Measurements from ENCODE around the gene UCHL5. TPM values are rescaled to one million over a fixed set of nuclear protein-coding genes. Genes with fewer than 3 reads are reported as not detected.
"Not testable (repeated sequence)": the region's sequence is repeated elsewhere in the genome, so short reads cannot be mapped to it uniquely, and the experiment has no call there.

Gene UCHL5
- total and polyA plus RNA-seq, 4 donors = 14.5 to 29.7 (median 21.6) TPM

- TF ChIP-seq EGR1 (IDR thresholded peaks at IDR 0.05; ENCODE audit: low read depth in 2 of 2) = no peak
- Histone ChIP-seq H3K9me3 (ENCODE audit: control insufficient read depth in 4 of 4, low read length in 3 of 4) (no peaks in the 10 kb centered on the region), H3K27ac (ENCODE audit: low read depth in 1 of 2, low read length in 2 of 2) (no peak overlapping the region), H3K4me3 (ENCODE audit: low read depth in 1 of 3, low read length in 3 of 3) (no peak overlapping the region), H3K27me3 (ENCODE audit: control insufficient read depth in 4 of 4, insufficient read depth in 4 of 4, low read length in 3 of 4) (no peaks in the 10 kb centered on the region), H3K36me3 (ENCODE audit: control insufficient read depth in 4 of 4, insufficient read depth in 3 of 4, low read depth in 1 of 4, low read length in 3 of 4) (no peaks in the 10 kb centered on the region), H3K4me1 (ENCODE audit: control insufficient read depth in 4 of 4, insufficient read depth in 4 of 4, low read length in 3 of 4) (no peaks in the 10 kb centered on the region), H3K9ac (ENCODE audit: low read depth in 1 of 2, low read length in 2 of 2) (no peak overlapping the region)
- 90% methylated on average over 1 of the region's 1 CpG for WGBS
- DNase-seq (ENCODE audit: low spot score) = no peak
These were observed 78.3 kb downstream of the UCHL5 start for GRCh38 chr1:192980856-192981255.

- H3K27ac ChIP-seq (ENCODE audit: low read depth in 1 of 2, low read length in 2 of 2); H3K27me3 ChIP-seq (ENCODE audit: control insufficient read depth in 4 of 4, insufficient read depth in 4 of 4, low read length in 3 of 4); H3K36me3 ChIP-seq (ENCODE audit: control insufficient read depth in 4 of 4, insufficient read depth in 3 of 4, low read depth in 1 of 4, low read length in 3 of 4); H3K4me3 ChIP-seq (ENCODE audit: low read depth in 1 of 3, low read length in 3 of 3); H3K4me1 ChIP-seq (ENCODE audit: control insufficient read depth in 4 of 4, insufficient read depth in 4 of 4, low read length in 3 of 4); DNase-seq (ENCODE audit: low spot score); H3K9me3 ChIP-seq (ENCODE audit: control insufficient read depth in 4 of 4, low read length in 3 of 4); H3K9ac ChIP-seq (ENCODE audit: low read depth in 1 of 2, low read length in 2 of 2): not testable (repeated sequence)
- WGBS = 96% methylated on average over 4 of the region's 4 CpGs
These were observed 78.8 kb downstream of the UCHL5 start for GRCh38 chr1:192980334-192980733.

- DNase-seq (ENCODE audit: low spot score) = no peak
- Histone ChIP-seq H3K9me3 (ENCODE audit: control insufficient read depth in 4 of 4, low read length in 3 of 4) (no peaks in the 10 kb centered on the region), H3K4me1 (ENCODE audit: control insufficient read depth in 4 of 4, insufficient read depth in 4 of 4, low read length in 3 of 4) (no peaks in the 10 kb centered on the region), H3K27ac (ENCODE audit: low read depth in 1 of 2, low read length in 2 of 2) (no peak overlapping the region), H3K9ac (ENCODE audit: low read depth in 1 of 2, low read length in 2 of 2) (no peak overlapping the region), H3K36me3 (ENCODE audit: control insufficient read depth in 4 of 4, insufficient read depth in 3 of 4, low read depth in 1 of 4, low read length in 3 of 4) (no peaks in the 10 kb centered on the region), H3K27me3 (ENCODE audit: control insufficient read depth in 4 of 4, insufficient read depth in 4 of 4, low read length in 3 of 4) (no peaks in the 10 kb centered on the region), H3K4me3 (ENCODE audit: low read depth in 1 of 3, low read length in 3 of 3) (no peak overlapping the region)
- TF ChIP-seq ZBTB33 (IDR thresholded peaks at IDR 0.05) (no peak), REST (IDR thresholded peaks at IDR 0.05) (no peak), JUND (IDR thresholded peaks at IDR 0.05) (no peak), FOXA2 (IDR thresholded peaks at IDR 0.05) (no peak), GABPA (IDR thresholded peaks at IDR 0.05 in 1 of 2, conservative IDR thresholded peaks at IDR 0.05 in 1 of 2) (no peak), TAF1 (conservative IDR thresholded peaks at IDR 0.05) (no peak)
- TF ChIP-seq, protein P1, sequence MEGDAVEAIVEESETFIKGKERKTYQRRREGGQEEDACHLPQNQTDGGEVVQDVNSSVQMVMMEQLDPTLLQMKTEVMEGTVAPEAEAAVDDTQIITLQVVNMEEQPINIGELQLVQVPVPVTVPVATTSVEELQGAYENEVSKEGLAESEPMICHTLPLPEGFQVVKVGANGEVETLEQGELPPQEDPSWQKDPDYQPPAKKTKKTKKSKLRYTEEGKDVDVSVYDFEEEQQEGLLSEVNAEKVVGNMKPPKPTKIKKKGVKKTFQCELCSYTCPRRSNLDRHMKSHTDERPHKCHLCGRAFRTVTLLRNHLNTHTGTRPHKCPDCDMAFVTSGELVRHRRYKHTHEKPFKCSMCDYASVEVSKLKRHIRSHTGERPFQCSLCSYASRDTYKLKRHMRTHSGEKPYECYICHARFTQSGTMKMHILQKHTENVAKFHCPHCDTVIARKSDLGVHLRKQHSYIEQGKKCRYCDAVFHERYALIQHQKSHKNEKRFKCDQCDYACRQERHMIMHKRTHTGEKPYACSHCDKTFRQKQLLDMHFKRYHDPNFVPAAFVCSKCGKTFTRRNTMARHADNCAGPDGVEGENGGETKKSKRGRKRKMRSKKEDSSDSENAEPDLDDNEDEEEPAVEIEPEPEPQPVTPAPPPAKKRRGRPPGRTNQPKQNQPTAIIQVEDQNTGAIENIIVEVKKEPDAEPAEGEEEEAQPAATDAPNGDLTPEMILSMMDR (IDR thresholded peaks at IDR 0.05; ENCODE audit: low read depth, low read length, missing input control) = no peak
- 96% methylated on average over 13 of the region's 13 CpGs for WGBS
These were observed 79.6 kb downstream of the UCHL5 start for GRCh38 chr1:192979542-192979941.
